Hepatocyte (in vitro differentiated cells): ENCODE data around the gene CAMK1. TPM values are rescaled to one million over a fixed set of nuclear protein-coding genes. Genes with fewer than 3 reads are reported as not detected.
A peak's percentile ranks its signal among the peaks of the same experiment; 100 is the strongest.

ENCODE experiments used
- DNase-seq: peaks from one replicate; pipeline ENCODE4 v3.0.0-alpha.2; 2016; ENCODE audit warnings: low spot score
- H2AFZ ChIP-seq: fragments of 200-600 bp; sonication (generic); 2 replicates; pipeline ENCODE4 v1.6.0; 2016; ENCODE audit warnings: antibody characterized with exemption, mild to moderate bottlenecking
- H3K27ac ChIP-seq: fragments of 200-600 bp; sonication (generic); 2 replicates; pipeline ENCODE4 v1.5.1; 2016; ENCODE audit warnings: mild to moderate bottlenecking
- H3K27me3 ChIP-seq: fragments of 200-600 bp; sonication (generic); 2 replicates; pipeline ENCODE4 v1.6.1; 2016
- H3K36me3 ChIP-seq: fragments of 200-600 bp; sonication (generic); replicated peaks from 2 replicates; pipeline ENCODE4 v1.5.1; 2016; ENCODE audit warnings: low read depth; ENCODE audit not compliant: insufficient read depth
- H3K4me1 ChIP-seq: fragments of 200-600 bp; sonication (generic); 2 replicates; pipeline ENCODE4 v1.5.1; 2016; ENCODE audit warnings: mild to moderate bottlenecking, moderate library complexity; ENCODE audit not compliant: insufficient read depth
- H3K4me2 ChIP-seq: fragments of 200-600 bp; sonication (generic); 2 replicates; pipeline ENCODE4 v1.6.0; 2016
- H3K4me3 ChIP-seq: fragments of 200-600 bp; sonication (generic); 2 replicates; pipeline ENCODE4 v1.5.1; 2016; ENCODE audit warnings: mild to moderate bottlenecking
- H3K79me2 ChIP-seq: fragments of 200-600 bp; sonication (generic); 2 replicates; pipeline ENCODE4 v1.6.0; 2017; ENCODE audit warnings: mild to moderate bottlenecking
- H3K9me2 ChIP-seq: fragments of 200-600 bp; sonication (generic); replicated peaks from 2 replicates; pipeline ENCODE4 v1.6.0; 2017; ENCODE audit warnings: mild to moderate bottlenecking; ENCODE audit not compliant: insufficient read depth
- H3K9me3 ChIP-seq: fragments of 200-600 bp; sonication (generic); 2 replicates; pipeline ENCODE4 v1.5.1; 2016; ENCODE audit warnings: low read depth, mild to moderate bottlenecking
- H4K20me1 ChIP-seq: fragments of 200-600 bp; sonication (generic); 2 replicates; pipeline ENCODE4 v1.6.0; 2016; ENCODE audit warnings: mild to moderate bottlenecking; ENCODE audit not compliant: insufficient read depth, poor library complexity, severe bottlenecking
- CTCF ChIP-seq: fragments of 200-600 bp; sonication (generic); IDR thresholded peaks from 2 replicates; pipeline ENCODE4 v1.5.1; 2016; ENCODE audit warnings: antibody characterized with exemption, mild to moderate bottlenecking; ENCODE audit not compliant: poor library complexity
- EZH2 ChIP-seq: fragments of 200-600 bp; sonication (generic); IDR thresholded peaks from 2 replicates; pipeline ENCODE4 v1.6.1; 2016; ENCODE audit warnings: antibody characterized with exemption, mild to moderate bottlenecking, borderline replicate concordance
- EZH2phosphoT487 ChIP-seq: fragments of 200-600 bp; sonication (generic); IDR thresholded peaks from one replicate; pipeline ENCODE4 v1.6.1; 2018; ENCODE audit warnings: antibody characterized with exemption, mild to moderate bottlenecking, low read depth, moderate library complexity; ENCODE audit not compliant: unreplicated experiment, severe bottlenecking
- WGBS: methylation state at CpG from one replicate; pipeline ENCODE4 v1.1.6; 2016; ENCODE audit warnings: low lambda C conversion rate; ENCODE audit errors: missing lambda C conversion rate; 5-methylcytosine and 5-hydroxymethylcytosine counted together
- polyA plus RNA-seq: library from polyadenylated mRNA; unstranded; fragments of >200 nt; fragmentation: Nextera tagmentation; extraction: Ambion mirVana; gene quantifications from 2 replicates; pipeline ENCODE4 v1.2.1, GENCODE V29; 2016
- total RNA-seq: library from RNA; depleted of rRNA; stranded (reverse); fragments of >200 nt; gene quantifications from 2 replicates; pipeline ENCODE4 v1.2.3, GENCODE V29; 2014

CAMK1 gene
- total and polyA plus RNA-seq, 2 experiments from 2014 or later = 9.7 to 16.1 TPM

- no peak for TF ChIP-seq EZH2phosphoT487
- no peak for TF ChIP-seq CTCF
- no peak for TF ChIP-seq EZH2
- whole genome bisulfite sequencing = 56% methylated on average over 17 of the region's 17 CpGs
These were observed 19.0 kb downstream of the CAMK1 start for GRCh38 chr3:9750556-9751411.

GRCh38 chr3:9749645-9750555 is 19.8 kb downstream of the CAMK1 start, which contains the start of gene OGG1:
TSS of gene OGG1 (plus strand) at chr3:9749952. CDS start at chr3:9750287, 335 bp downstream.
- Histone ChIP-seq H4K20me1 (no peaks in the 10 kb centered on the region), H2AFZ (peak within 1 kb of the TSS; percentile 48), H3K36me3 (no peaks in the 10 kb centered on the region), H3K27ac (peak within 1 kb of the TSS; percentile 88), H3K79me2 (peaks cover 24% of the 10 kb centered on the region), H3K9me3 (no peaks in the 10 kb centered on the region), H3K4me3 (peak within 1 kb of the TSS; percentile 42), H3K4me1 (peaks cover 8% of the 10 kb centered on the region), H3K4me2 (peak within 1 kb of the TSS; percentile 91), H3K27me3 (no peaks in the 10 kb centered on the region), H3K9me2 (no peaks in the 10 kb centered on the region)
- WGBS = 1% methylated on average over 37 of the region's 60 CpGs
- no peak for TF ChIP-seq EZH2phosphoT487
- TF ChIP-seq EZH2 = no peak
- no peak for TF ChIP-seq CTCF
- peak; percentile 99 for DNase-seq

More at GRCh38 chr3:9750556-9751411, 19.0 kb downstream of the CAMK1 start:
- Histone ChIP-seq H3K4me1 (peaks cover 8% of the 10 kb centered on the region), H3K79me2 (peaks cover 24% of the 10 kb centered on the region), H3K27ac (peak overlapping the region; percentile 87), H4K20me1 (no peaks in the 10 kb centered on the region), H3K36me3 (no peaks in the 10 kb centered on the region), H3K9me2 (no peaks in the 10 kb centered on the region), H3K9me3 (no peaks in the 10 kb centered on the region), H3K27me3 (no peaks in the 10 kb centered on the region), H2AFZ (peak overlapping the region; percentile 48), H3K4me2 (peak overlapping the region; percentile 91), H3K4me3 (peak overlapping the region; percentile 42)
- peak; percentile 72 for DNase-seq

- Histone ChIP-seq H3K4me2 (peak overlapping the region; percentile 79), H3K4me3 (peak overlapping the region; percentile 14), H4K20me1 (no peaks in the 10 kb centered on the region), H3K79me2 (peaks cover 24% of the 10 kb centered on the region), H3K9me2 (no peaks in the 10 kb centered on the region), H3K4me1 (peaks cover 8% of the 10 kb centered on the region), H3K36me3 (no peaks in the 10 kb centered on the region), H3K27me3 (no peaks in the 10 kb centered on the region), H2AFZ (peak overlapping the region; percentile 45), H3K9me3 (no peaks in the 10 kb centered on the region), H3K27ac (peak overlapping the region; percentile 88)
- 5% methylated on average over 19 of the region's 19 CpGs for WGBS
- TF ChIP-seq EZH2phosphoT487 (no peak), CTCF (no peak), EZH2 (no peak)
- no peak for DNase-seq
These were observed 20.5 kb downstream of the CAMK1 start for GRCh38 chr3:9749296-9749644.
